Hippocampal formation (tissue), 2 donors: Measurements from ENCODE around the gene PALD1.
A peak's percentile ranks its signal among the peaks of the same experiment; 100 is the strongest.
"Not testable (repeated sequence)": the region's sequence is repeated elsewhere in the genome, so short reads cannot be mapped to it uniquely, and the experiment has no call there.

ENCODE experiments used
- DNase-seq, 2 donors: peaks; one replicate each; lab custom pipeline; 2025; lab: John Stamatoyannopoulos, UW

Gene PALD1

DNA sequence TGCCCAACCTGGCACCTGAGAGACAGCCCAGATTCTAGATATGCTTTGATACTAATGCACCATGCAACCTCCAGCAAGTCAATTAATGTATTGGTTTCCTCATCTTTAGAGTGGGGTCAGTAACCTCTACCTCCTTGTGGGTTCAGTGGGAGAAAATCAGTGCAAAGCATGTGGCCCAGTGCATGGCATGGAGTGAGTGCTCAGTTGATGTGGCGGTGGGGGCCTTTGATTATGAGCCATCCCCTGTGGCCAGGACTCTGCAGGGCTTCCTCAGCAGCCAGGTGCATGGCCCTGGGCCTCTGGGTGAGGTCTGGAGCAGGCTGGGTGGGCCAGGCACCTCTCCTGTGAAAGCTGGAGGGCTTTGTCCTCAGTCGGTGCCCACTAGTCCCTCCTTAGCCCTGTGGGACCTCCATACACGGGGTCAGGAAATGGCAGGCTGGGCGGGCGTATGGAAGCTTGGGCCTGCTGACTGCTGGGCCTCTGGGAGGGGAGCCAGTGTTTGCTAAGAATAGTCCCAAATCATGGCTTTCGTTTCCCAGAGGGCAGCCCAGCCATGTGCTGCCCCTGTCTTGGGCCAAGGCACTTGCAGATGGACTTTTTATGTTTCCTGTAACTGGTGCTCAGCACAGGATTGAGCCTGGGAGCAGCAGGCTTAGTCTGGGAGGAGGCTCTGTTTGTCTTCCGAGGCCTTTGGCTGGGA is 3.4 kb downstream of the PALD1 start:
- peak in 1 of 2 donors; percentile 19 for DNase-seq

DNA sequence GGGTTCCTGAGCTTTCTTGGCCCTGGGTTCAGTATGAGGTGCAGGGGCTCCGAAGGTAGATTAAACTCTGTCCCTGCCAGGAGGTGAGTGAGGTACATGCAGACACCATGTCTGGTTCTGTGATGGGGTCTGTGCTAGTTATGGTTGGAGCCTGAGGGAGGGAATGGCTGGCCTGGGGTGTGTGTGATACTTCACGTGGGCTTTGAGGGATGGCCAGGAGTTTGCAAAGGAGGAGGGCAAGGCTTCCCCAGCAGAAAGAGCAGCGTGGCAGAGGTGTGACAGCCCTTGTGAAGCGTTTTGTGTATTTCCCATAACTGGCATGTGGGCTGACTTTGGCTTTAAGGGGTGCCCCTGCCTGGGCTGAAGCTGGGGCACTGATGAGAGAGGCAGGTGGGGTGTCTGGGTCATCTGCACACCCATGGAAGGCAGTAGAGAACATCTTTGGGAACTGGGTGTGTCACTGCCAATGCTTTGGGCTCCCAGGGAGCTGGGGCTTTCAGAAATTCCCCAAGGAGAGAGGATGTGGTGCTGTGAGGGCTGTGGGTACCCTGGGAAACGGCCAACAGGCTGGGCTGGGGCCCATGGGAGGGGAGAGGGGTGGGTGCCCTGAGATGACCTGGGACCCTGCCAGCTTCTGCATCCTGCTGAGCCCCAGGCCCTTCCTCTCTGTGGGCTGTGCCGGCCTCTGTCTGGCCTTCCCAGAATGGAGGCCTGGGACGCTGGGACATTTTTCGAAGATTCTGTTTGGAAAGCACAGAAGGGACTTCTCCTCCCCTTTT is 4.6 kb downstream of the PALD1 start:
- no peak for DNase-seq

DNA sequence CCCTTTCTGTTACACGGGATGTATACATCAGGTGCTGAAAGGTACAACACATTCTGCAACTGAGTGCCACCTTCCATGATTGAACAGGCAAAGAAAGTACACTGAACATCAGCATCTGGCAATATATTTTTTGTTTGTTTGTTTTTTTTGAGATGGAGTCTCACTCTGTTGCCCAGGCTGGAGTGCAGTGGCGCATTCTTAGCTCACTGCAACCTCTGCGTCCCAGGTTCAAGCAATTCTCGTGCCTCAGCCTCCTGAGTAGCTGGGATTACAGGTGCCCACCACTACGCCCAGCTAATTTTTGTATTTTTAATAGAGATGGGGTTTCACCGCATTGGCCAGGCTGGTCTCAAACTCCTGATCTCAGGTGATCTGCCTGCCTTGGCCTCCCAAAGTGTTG is 5.3 kb downstream of the PALD1 start:
- not testable (repeated sequence) for DNase-seq

DNA sequence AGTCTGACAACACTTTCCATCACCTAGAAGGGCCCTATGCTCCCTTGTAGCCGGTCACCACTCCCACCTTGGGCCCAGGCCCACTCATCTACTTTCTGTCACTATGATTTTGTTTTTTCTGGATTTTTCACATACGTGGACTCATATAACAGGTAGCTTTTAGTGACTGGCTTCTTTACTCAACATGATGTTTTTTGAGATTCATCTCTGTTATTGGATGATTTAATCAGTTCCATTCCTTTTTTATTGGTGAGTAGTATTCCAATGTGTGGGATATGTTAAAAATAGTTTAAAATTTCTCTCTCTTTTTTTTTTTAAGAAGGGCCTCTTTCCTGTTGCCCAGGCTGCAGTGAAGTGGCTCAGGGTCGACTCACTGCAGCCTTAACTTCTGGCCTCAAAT is 9.3 kb downstream of the PALD1 start:
- DNase-seq, result no peak

DNA sequence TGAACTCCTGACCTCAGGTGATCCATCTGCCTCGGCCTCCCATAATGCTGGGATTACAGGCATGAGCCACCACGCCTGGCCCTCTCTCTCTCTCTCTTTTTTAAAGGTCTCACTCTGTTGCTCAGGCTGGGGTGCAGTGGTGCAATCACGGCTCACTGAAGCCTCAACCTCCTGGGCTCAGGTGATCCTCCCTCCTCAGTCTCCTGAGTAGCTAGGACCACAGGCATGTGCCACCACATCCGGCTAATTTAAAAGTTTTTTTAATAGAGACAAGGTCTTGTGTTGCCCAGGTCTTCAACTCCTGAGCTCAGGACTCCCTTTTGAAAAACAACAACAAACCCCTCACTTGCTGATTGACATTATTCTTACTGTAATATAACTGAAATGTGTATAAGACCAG is 11.6 kb downstream of the PALD1 start:
- no peak for DNase-seq

DNA sequence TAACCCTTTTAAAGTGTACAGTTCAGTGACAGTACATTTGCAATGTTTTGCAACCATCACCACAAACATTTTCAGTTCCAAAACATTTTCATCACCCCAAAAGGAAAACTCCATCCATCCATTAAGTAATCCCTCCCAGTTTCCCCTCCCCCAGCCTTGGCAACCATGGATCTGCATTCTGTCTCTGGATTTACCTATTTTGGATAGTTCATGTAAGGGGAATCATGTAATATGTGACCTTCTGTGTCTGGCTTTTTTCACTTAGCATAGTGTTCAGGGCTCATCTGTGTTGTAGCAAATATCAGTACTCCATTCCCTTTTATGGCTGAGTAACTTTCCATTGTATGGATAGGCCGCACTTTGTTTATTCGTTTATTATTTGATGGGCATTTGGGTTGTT is 13.0 kb downstream of the PALD1 start:
- no peak for DNase-seq

DNA sequence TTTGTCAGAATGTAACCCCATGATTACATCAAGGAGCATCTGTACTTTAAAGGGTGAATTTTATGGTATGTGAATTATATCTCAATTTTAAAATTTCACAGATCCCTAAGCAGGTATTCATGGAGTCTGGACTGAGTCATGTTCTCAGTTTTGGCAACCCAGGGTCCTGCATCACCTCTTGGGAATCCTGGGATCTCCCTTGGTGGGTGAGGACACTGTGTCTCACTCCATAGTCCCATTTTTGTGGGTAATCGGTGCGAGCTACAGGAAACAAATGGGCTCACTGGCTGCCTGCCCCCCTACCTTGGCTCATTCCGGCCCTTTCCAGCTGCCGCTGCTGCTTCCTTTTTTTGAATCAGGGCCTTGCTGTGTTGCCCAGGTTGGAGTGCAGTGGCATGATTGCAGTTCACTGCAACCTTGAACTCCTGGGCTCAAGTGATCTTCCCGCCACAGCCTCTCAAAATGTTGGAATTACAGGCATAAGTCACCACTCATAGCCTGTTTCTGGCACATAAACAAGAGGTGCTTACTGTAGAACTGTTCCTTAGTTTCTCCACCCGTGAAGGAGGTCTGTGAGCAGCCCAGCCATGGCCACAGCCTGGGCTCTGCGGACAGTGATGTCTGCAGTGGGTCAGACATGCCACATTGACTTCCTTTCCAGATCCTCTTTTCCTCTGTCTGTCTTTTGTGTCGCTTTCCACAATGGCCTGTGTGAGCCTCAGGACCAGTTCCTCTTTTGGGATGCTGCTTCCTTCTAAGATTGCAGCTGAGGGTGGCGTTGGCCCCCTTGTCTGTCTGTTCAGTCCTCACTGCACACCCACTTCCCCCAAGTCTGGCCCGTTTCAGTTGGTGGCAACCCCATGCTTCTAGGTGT is 14.5 kb downstream of the PALD1 start:
- peak; percentile 36 to 41 for DNase-seq

DNA sequence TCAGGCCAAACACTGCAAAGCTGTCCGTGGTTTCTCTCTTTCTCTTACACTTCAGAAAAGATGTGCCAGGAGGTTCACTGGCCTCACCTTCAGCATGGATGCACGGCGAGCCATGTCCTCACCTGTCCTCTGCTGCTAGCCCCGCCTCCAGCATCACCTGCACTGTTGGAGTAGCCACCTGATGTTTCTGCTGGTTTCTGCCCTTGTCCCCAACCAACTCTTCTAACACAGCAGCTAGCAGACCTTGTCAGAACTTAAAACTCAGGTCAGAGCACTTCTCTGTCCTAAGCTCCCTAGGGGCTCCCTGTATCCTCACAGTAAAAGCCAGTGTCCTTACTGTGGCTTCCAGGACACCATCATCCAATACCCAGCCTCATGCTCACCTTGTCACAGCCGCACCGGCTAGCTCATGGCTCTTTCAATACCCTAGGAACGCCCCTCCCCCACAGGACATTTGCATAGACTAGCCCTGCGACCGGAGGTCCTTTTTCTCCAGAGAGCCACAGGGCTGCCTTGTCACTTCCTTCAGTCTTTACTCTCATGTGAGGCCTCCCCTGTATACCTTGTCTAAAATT is 15.2 kb downstream of the PALD1 start:
- DNase-seq, result no peak

DNA sequence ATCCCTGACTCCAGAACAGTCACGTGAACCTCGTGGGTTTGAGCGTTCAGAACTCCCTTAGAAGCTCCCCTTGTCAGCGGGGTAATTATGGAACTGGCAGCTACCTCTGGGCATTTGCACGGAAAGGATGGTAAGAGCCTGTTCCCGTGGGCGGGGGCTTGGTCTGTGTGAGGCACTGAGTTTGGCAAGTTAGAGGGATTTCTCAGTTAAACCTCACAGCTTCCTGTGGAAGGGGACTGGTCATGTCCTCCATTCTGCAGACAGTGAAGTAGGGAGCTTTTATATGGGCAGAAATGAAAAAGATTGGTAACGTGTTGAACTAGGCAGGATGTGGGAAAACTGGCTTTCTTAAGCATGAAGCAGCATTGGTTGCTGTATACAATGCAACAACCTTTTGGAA is 16.0 kb downstream of the PALD1 start:
- no peak for DNase-seq

DNA sequence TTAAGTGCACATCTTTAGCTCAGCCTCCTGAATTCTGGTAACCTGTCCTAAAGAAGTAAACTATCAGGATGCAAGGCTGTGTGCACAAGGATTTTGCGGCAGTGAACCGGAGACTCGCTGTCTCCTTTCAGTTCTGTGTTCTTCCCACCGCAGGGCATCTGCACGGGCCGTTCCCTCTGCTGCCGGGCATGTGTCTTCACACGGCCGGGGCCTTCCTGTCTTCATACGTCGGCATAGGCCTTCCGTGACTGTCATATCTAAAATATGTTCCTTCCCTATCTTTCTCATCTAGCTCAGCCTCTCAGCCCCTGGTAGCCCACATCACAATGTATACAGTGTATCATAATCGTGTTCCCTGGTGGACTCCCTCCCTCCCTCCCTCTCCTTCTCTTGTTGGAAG is 16.4 kb downstream of the PALD1 start:
- no peak for DNase-seq

DNA sequence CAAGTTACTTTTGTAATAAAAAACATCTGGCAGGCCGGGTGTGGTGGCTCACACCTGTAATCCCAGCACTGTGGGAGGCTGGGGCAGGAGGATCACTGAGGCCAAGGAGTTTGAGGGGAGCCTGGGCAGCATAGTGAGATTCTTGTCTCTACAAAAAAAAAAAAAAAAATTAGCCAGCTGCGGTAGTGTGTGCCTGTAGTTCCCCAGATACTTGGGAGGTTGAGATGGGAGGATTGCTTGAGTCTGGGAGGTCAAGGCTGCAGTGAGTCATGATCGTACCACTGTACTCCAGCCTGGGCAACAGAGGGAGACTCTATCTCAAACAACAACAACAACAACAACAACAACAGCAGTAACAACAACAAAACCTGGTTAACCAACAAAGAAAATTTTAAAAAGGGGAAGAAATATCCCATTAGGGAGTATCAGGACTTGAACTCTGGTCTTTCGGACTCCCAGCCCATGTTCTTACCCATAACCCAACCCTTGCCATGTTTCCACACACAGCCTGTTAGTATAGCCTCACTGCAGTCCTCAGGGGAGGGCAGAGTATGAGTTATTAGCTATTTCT is 17.2 kb downstream of the PALD1 start:
- no peak for DNase-seq

DNA sequence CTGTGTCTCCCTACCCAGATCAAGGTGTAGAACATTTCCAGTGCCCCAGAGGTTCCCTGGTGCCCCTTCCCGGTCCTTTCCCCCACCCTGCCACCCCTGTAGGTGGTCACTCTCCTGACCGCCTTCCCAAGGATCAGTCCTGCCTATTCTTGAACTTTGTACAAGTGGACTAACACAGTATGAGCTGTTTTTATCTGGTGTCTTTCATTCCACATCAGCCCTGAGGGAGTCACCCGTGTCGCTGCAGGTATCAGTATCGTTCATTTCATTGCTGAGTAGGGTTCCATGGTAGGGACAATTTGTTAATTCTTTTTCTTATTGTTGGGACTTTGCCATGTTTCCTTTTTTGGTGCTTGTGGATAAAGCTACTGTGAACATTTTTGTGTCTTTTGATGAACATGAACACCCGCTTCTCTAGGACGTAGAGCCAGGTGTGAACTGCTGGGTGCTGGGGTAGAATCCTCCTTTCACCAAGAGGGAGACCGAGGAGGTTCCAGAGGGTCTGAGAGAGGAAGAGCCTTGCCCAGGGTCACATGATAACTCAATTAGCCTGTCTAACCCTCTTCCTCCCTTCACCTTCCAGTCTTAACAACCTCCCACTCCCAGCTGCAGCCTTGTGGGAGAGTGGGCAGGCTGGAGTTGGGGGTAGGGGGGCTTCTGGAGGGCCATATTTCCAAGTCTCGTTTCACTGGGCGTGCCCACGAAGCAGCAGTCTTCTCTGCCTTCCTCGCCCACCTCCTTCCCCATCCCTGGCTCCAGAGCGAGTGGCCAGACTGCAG is 18.0 kb downstream of the PALD1 start:
- DNase-seq, result no peak

DNA sequence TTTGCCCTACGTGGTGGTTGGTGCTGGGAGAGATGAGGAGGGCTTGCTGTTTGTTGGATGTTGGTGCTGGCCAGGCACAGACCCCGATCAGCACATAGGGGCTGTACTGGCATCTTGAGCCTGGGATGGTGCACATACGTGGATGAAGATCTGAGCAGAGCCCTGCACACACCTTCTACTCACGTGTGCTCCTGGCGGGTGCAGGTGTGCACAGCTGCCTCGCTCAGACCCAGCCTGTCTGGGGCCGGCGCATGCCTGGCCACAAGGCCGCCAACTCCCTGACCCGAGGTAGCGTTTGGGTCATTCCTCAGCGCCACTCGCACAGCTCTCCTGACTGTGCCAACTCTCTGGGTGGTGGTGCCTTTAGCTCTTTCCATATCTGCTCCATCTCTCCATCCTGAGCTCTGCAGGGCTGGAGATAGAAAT is 18.6 kb downstream of the PALD1 start:
- no peak for DNase-seq

DNA sequence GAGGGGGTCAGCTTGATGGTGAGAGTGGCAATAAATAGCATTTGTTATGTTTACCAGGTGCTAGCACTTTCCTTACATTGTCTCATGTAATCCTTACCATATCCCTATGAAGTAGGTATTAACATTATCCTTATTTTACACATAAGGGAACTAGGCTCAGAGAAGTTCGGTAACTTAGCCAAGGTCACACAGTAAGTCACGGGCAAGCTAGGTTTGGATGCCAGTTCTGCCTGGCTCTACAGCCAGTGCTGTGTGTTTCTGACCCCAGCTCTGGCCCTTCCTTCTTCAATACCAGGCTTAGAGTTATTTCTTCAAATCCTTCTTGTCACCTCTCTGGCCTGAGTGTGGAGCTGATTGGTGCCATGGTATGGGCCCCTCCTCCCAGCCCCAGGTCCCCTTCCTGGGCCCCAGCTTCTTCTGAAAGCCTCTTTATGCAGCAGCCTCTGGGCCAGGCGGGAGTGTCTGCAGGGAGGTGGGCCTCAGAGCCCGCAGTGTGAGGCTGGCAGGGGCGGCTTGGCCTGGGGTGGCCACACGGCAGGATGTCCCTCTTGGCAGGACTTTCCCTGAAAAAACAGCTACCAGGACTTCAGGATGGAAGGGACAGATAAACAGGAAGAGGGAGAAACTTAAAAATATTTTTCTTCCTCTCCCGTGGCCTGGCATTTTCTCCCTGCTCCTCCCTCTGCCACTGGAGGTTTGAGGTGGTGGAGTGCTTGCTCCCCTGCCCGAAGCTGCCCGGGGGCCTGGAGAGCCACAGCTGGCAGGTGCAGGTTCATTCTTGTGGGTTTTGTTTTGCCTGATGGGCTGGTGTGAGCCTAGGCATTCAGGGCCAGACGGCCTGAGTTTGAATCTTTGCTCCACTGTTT is 20.6 kb downstream of the PALD1 start:
- no peak for DNase-seq

DNA sequence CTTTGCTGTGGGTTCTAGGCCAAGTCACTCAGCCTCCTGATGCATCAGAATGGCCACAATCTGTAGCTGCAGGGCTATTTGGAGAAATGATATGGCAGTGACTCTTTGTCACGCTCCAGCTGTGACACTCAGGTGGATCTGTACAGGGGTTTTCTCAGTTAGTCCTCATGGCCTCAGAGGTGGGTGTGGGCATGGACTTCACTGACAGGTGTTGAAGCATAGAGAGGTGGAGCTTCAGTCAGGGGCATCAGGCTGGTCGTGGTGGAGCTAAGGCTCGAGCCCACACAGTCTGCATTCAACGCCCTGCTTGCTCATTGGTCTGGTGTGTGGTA is 21.2 kb downstream of the PALD1 start:
- no peak for DNase-seq

DNA sequence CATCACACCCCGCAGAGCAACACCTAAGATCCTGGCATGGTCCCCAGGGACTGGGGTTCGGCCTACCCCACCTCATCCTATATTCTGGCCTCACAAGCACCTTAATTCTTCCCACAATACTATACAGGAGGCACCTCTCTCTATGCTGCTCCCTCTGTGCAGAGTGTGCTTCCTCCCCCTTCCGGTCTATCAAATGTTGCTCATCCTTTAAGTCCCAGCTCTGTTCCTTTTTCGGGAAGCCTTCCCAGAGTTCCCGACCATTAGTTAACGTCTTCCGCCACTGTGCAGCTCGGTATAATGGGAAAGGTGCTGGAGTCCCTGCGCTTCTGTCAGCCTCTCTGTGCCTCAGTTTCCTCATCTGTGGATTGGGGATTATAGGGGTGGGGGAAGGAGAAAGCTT is 21.8 kb downstream of the PALD1 start:
- no peak for DNase-seq

DNA sequence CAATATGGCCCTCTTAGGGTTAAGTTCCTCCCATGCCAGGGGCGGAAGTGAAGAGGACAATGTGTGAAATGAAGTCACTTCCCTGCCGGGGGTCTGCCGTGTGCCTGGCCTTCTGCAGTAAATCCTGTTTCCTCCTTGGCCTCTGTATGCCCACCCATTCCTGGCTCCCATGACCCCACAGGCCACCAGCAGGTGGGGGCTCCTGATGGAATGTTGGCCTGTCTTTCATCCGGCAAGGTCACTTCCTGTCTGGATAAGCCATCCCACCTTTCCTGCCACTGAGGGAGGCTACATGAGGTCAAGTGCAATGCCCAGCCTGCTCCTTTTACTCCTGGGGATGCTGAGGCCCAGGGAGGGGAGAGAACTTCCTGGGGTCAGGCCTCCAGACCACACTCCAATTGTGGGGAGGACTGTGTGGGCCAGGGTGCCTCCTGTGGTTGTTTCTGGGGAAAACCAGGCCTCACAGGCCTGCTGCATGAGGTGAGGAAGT is 22.3 kb downstream of the PALD1 start:
- no peak for DNase-seq

DNA sequence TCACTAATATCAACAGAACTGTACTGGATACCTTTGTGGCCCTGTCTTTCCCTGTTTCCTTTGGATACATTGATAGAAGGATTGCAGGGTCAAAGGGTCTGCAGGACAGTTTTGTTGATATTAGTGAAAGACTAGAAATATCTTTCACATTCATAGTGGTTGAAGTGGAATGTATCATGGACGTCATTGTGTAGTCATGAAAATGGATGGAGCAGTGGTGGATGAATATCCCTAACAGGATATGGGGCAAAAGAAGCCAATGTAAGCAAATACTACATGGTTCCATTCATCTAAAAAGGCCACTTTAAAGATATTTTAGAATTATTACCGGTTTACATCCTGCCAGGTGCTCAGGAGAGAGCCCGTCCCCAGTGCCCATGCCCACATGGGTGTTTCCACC is 23.8 kb downstream of the PALD1 start:
- no peak for DNase-seq

DNA sequence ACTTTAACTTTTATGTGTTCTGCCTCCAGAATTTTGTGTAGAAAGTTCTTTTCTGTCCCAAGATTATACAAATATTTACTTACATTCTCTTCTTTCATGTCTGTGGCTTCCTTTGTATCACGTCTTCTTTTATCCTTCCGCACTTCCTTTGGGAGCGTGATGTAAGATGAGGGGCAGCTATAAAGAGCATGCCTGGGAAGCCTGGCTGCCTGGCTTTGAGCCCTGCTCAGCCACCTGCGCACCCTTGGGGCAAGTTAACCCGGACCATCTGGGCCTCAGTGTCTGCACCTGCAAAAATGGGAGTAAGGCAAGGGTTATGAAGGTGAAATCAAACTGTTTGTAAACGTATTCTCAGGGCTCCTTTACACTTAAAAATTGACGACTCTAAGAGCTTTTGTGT is 25.2 kb downstream of the PALD1 start:
- DNase-seq, result no peak
